Measurements from ENCODE around the gene KLK15. TPM values are rescaled to one million over a fixed set of nuclear protein-coding genes. Genes with fewer than 3 reads are reported as not detected.

The KLK15 gene
- total and polyA plus RNA-seq, 2 of the 8 experiments (the other 6 are each of a cell fraction or from before 2014, with no cell fraction given): not detected

DNA sequence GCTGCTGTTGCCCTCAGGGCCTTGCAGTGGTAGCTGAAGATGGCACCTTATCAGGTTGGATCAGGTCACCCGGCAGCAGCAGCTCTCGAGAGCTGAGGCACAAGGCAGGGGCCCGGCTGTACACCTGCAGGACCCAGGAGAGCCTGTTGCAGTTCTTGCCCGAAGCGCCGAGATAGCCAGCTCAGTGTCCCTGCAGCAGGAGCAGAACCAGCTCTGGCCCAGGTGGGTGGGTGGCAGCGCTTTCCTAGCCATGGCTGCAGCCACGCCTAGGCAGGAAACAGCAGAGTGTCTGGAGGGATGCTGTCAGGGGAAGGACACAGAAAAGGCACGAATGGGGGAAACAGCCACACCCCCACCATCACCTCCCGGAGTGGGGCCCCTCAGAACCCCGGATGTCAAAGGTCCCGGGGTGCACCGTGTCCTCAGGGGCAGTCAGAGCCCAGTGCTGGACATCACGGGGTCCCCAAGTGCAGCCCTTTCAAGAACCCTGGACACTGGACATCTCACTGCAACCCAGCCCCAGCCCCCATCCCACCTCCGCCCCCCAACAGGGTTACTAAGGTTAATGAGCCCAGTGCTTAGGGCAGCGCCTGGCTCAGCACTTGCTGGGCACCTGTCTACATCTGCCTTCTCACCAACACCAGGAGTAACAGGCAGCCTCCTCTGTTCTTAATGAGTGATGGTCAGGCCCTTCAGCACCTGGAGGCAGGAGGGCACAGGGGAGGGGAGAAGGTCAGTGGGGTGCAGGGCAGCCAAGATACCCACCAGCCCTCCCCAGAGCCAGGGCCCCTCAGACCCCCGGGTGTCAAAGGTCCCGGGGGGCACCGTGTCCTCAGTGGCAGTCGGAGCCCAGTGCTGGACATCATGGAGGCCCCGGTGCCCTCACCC is 34.5 kb downstream of the KLK15 start:
- H3K27me3 ChIP-seq (replicated peaks in 1 of 4; ENCODE audit: control insufficient read depth in 3 of 4, extremely low read depth in 1 of 4, insufficient read depth in 3 of 4, low read length in 3 of 4): no peaks in the 10 kb centered on the region
- H4K91ac ChIP-seq (replicated peaks; ENCODE audit: insufficient read length, low read length): no peak overlapping the region
- 94% methylated on average over 19 of the region's 21 CpGs; no CpG with 5 or more reads in 1 of the 2 experiments for WGBS, 2 experiments (ENCODE audit: extremely low coverage in 1 of 2, insufficient coverage in 1 of 2, insufficient read length in 1 of 2, insufficient replicate concordance in 2 of 2, low coverage in 1 of 2, low lambda C conversion rate in 2 of 2, missing lambda C conversion rate in 1 of 2)
- H3K4ac ChIP-seq (replicated peaks; ENCODE audit: insufficient read length, low read depth, low read length): no peak overlapping the region
- no peak overlapping the region for H3K4me2 ChIP-seq (ENCODE audit: insufficient read depth in 1 of 2, low read depth in 2 of 2, low read length in 2 of 2)
- TF ChIP-seq HDAC6 (IDR thresholded peaks at IDR 0.05; ENCODE audit: low read depth, low read length) (no peak), POLR2A (IDR thresholded peaks at IDR 0.05; ENCODE audit: control extremely low read depth in 1 of 2, low read depth in 2 of 2, low read length in 2 of 2) (peak; percentile 63 to 71; a peak in 2 of 3 replicates)
- no peak overlapping the region for H3K4me3 ChIP-seq (ENCODE audit: extremely low read depth in 1 of 4, insufficient read depth in 2 of 4, low read depth in 3 of 4, low read length in 4 of 4)
- peaks cover 55 to 58% of the 10 kb centered on the region in 2 experiments for H4K20me1 ChIP-seq (replicated peaks in 1 of 2; ENCODE audit: control insufficient read depth in 1 of 2, insufficient read depth in 2 of 2, low read length in 2 of 2)
- H2BK120ac ChIP-seq (replicated peaks; ENCODE audit: low read depth, low read length): no peak overlapping the region
- no peak overlapping the region for H4K5ac ChIP-seq (ENCODE audit: insufficient read length, low read depth, low read length)
- H3K79me1 ChIP-seq (ENCODE audit: low read depth, low read length): peaks cover 14% of the 10 kb centered on the region
- FAIRE-seq (no peak), DNase-seq (ENCODE audit: low read depth in 1 of 2, low spot score in 2 of 2) (no peak)
- peaks cover 32 to 62% (median 50%) of the 10 kb centered on the region in 4 experiments; a peak in 7 of 8 replicates for H3K36me3 ChIP-seq (ENCODE audit: control insufficient read depth in 2 of 4, insufficient read depth in 4 of 4, low read length in 3 of 4)
- H3K14ac ChIP-seq (ENCODE audit: insufficient read length): no peak overlapping the region
- no peak overlapping the region for H2BK15ac ChIP-seq (ENCODE audit: low read length)
- ChIA-PET CTCF (ENCODE audit: partially characterized antibody) (interaction anchor here (0.6 to 1.4 kb wide), 4 partner anchors 47 to 767 kb away, joined by 3 to 6 read pairs (median 4); no protein-coding TSS in a partner anchor), POLR2A (ENCODE audit: partially characterized antibody) (interaction anchor here (0.8 to 15.0 kb wide), 11 partner anchors 7 to 124 kb away, joined by 3 to 275 read pairs (median 24); partner anchors contain the start of genes ACP4, CLEC11A, KLK1 and SHANK1)
- H3K56ac ChIP-seq (replicated peaks; ENCODE audit: insufficient read length, low read depth, low read length): no peak overlapping the region
- H3K23ac ChIP-seq (ENCODE audit: insufficient read length): no peak overlapping the region
- H3K79me2 ChIP-seq (ENCODE audit: control insufficient read depth in 1 of 2, insufficient read depth in 2 of 2, low read length in 2 of 2): peaks cover 20 to 40% of the 10 kb centered on the region in 2 experiments
- H2AFZ ChIP-seq (ENCODE audit: low read length): no peak overlapping the region
- peaks cover 6% of the 10 kb centered on the region for H3K23me2 ChIP-seq (ENCODE audit: low read depth, low read length)
- H3K4me1 ChIP-seq (replicated peaks in 1 of 4; ENCODE audit: control insufficient read depth in 3 of 4, insufficient read depth in 4 of 4, low read length in 3 of 4): peaks cover 0 to 21% (median 8%) of the 10 kb centered on the region in 4 experiments; a peak in 5 of 7 replicates
- no peak overlapping the region for H2BK5ac ChIP-seq (ENCODE audit: low read depth, low read length)
- no peaks in the 10 kb centered on the region for H3K9me3 ChIP-seq (ENCODE audit: insufficient read depth in 2 of 2, low read depth in 1 of 2, low read length in 1 of 2)
- no peak overlapping the region for H3K27ac ChIP-seq (ENCODE audit: low read depth, low read length)
- no peak overlapping the region for H2BK12ac ChIP-seq (ENCODE audit: low read depth, low read length)
- H2BK20ac ChIP-seq (ENCODE audit: low read length): no peak overlapping the region
- H2AK5ac ChIP-seq (ENCODE audit: low read depth, low read length): no peak overlapping the region
- no peak overlapping the region for H4K8ac ChIP-seq (ENCODE audit: extremely low read depth, insufficient read depth, low read length)
- no peak overlapping the region for H3K9ac ChIP-seq (replicated peaks in 1 of 4; ENCODE audit: extremely low read depth in 1 of 4, low read depth in 3 of 4, low read length in 3 of 4)
- no peak overlapping the region for H3K18ac ChIP-seq (ENCODE audit: extremely low read depth, low read length)

Measured in H1 (cell line).